Measurements from ENCODE around the gene HDAC9.

HDAC9 gene

DNA sequence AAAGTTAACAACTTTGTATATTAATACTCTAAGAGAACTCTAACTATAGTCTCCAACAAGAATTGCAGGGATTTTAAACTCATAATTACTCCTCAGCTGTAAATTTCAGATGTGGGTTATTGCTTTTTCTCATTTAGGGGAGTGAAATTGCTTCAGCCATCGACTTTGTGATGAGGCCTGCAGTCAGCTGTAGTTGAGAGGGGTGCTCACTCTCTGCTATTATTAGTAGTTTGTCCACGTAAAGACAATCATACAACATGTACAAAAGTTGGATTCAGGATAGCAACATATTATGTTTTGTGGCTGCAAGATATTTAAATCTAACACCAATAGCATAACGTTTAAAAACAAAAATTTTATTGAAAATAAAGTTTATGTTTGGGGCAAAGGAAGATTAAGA is 28.7 kb downstream of the HDAC9 start:
- POLR2A ChIA-PET = no interaction called here
- no peak for DNase-seq (ENCODE audit: low read depth, low spot score)
- H3K4me3 ChIP-seq (ENCODE audit: low read depth, low read length) = no peak overlapping the region
- TF ChIP-seq, protein P1, sequence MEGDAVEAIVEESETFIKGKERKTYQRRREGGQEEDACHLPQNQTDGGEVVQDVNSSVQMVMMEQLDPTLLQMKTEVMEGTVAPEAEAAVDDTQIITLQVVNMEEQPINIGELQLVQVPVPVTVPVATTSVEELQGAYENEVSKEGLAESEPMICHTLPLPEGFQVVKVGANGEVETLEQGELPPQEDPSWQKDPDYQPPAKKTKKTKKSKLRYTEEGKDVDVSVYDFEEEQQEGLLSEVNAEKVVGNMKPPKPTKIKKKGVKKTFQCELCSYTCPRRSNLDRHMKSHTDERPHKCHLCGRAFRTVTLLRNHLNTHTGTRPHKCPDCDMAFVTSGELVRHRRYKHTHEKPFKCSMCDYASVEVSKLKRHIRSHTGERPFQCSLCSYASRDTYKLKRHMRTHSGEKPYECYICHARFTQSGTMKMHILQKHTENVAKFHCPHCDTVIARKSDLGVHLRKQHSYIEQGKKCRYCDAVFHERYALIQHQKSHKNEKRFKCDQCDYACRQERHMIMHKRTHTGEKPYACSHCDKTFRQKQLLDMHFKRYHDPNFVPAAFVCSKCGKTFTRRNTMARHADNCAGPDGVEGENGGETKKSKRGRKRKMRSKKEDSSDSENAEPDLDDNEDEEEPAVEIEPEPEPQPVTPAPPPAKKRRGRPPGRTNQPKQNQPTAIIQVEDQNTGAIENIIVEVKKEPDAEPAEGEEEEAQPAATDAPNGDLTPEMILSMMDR (IDR thresholded peaks at IDR 0.05; ENCODE audit: insufficient read depth, low read length, missing control alignments) = no peak
- CTCF ChIA-PET = interaction anchor here (1.0 kb wide), 1 partner anchor 19 kb away, joined by 3 read pairs; no protein-coding TSS in a partner anchor

DNA sequence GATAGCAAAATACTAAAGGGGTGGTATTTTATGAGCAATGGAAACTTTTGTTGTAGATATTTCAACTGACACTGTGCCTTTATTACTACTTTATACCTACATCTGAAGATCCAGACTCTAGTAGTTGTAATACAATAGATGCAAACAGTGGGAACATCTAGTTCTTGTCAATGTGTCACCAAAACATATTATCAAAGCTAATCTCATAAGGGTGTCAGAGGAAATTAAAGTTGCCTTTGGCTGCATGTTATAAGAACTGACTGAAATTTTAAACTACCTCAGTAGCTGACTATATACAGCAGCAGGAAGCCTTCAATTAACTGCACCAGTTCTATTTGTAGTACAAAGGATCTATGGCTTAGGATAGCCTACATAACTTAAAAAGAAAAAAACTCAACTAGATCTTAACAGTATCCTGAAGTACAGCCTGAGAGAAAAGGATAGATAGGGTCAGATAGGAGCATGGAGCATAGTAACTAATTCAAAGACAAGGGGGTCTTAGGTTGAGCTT is 30.9 kb downstream of the HDAC9 start:
- TF ChIP-seq, protein P1 (IDR thresholded peaks at IDR 0.05; ENCODE audit: insufficient read depth, low read length, missing control alignments) = no peak

GRCh38 chr7:18529239-18529638 is 33.7 kb downstream of the HDAC9 start:
- TF ChIP-seq, protein P1 (IDR thresholded peaks at IDR 0.05; ENCODE audit: insufficient read depth, low read length, missing control alignments) = no peak
- DNase-seq (ENCODE audit: low read depth, low spot score) = no peak
- ChIA-PET CTCF (interaction anchor here (1.2 to 1.5 kb wide), 2 partner anchors 137 to 177 kb away, joined by 3 to 6 read pairs; no protein-coding TSS in a partner anchor), POLR2A (no interaction called here)
- H3K4me3 ChIP-seq (ENCODE audit: low read depth, low read length) = no peak overlapping the region

More for the DNA sequence above, 30.9 kb downstream of the HDAC9 start:
- POLR2A ChIA-PET = no interaction called here
- CTCF ChIA-PET = interaction anchor here (1.4 kb wide), 1 partner anchor 10 kb away, joined by 4 read pairs; no protein-coding TSS in a partner anchor
- DNase-seq (ENCODE audit: low read depth, low spot score) = no peak
- no peak overlapping the region for H3K4me3 ChIP-seq (ENCODE audit: low read depth, low read length)

DNA sequence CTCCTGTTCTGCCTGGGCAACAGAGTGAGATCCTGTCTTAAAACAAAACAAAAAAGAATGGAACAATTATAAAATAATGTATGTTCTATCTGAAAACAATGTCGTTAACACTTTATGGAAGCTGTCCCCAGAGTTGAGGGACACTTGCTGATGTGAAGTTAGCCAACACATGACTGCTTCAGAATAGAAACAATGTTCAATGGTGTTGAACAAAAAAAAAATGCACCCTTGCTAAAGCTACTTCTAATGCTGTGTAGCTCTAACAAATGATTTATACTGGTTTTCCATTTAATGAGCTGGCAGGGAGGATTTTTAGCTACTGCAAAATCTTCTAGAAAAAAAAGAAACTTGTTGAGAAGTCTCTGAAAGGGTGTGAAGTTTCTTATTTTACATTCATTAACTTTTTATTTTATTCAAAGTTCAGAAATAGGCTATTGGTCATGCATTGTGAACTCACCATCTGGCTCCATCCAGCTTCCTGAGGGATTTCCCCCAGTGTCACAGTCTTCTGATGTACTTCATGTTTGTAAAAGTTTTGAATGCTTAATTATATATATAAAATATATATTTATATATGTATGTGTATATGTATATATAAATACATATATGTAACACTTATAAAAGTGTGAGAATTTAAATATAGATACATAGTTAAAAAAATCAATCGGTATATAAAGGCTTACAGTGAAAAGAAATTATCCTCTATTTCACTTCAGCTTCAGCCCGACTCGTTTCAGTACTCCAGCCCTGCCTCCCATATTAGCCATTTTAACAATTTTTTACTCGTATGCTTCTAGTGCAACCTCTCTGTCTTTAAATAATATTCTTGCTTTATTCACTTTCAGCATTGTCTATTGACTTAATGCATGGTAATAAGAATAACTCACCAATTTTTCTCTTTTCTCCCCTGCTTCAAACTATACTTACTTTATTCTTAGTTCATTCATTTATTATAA is 35.0 kb downstream of the HDAC9 start:
- H3K4me3 ChIP-seq (ENCODE audit: low read depth, low read length) = no peak overlapping the region
- TF ChIP-seq, protein P1 (IDR thresholded peaks at IDR 0.05; ENCODE audit: insufficient read depth, low read length, missing control alignments) = no peak
- POLR2A ChIA-PET = interaction anchor here (0.6 to 0.7 kb wide), 2 partner anchors 34 to 1593 kb away, joined by 3 read pairs; no protein-coding TSS in a partner anchor
- CTCF ChIA-PET = interaction anchor here (0.7 to 1.5 kb wide), 4 partner anchors 35 to 178 kb away, joined by 3 to 6 read pairs (median 3); partner anchors contain the start of gene HDAC9
- DNase-seq (ENCODE audit: low read depth, low spot score) = no peak

- TF ChIP-seq, protein P1 (IDR thresholded peaks at IDR 0.05; ENCODE audit: insufficient read depth, low read length, missing control alignments) = no peak
- H3K4me3 ChIP-seq (ENCODE audit: low read depth, low read length) = no peak overlapping the region
- DNase-seq (ENCODE audit: low read depth, low spot score) = no peak
- ChIA-PET POLR2A (no interaction called here), CTCF (no interaction called here)
Observed at GRCh38 chr7:18531539-18531938, 36.0 kb downstream of the HDAC9 start.

DNA sequence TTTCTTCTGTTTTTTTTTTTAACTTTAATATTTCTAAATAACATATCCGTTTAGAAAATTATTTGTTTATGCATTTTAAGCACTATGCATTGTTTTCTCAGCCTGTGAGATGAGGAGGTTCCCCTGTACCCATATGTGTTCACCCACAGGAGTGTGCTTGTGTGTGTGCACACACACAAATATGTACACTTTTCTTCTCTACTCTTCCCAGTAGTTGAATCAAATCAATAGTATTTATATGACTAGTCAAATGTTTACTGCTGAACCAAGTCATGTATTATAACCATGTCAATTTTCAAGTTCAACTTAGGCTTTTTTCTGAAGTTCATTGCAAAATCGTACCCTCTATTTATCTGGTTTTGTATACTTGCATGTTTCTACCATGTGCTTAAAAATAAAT is 37.3 kb downstream of the HDAC9 start:
- TF ChIP-seq, protein P1 (IDR thresholded peaks at IDR 0.05; ENCODE audit: insufficient read depth, low read length, missing control alignments) = no peak
- ChIA-PET POLR2A (no interaction called here), CTCF (interaction anchor here (1.3 to 1.8 kb wide), 2 partner anchors 12 to 19 kb away, joined by 3 to 6 read pairs; no protein-coding TSS in a partner anchor)
- no peak overlapping the region for H3K4me3 ChIP-seq (ENCODE audit: low read depth, low read length)
- DNase-seq (ENCODE audit: low read depth, low spot score) = no peak

Measured in AG04449 (cell line).